GM19193 (cell line): Measurements from ENCODE around the gene SORCS1.

Experiments used
- POLR2A ChIP-seq: IDR thresholded peaks from 4 replicates; pipeline ENCODE4 v1.6.1; 2011; ENCODE audit not compliant: insufficient read depth, insufficient read length; ENCODE audit errors: extremely low read depth

Gene SORCS1

GRCh38 chr10:107141524-107142061, 22.9 kb downstream of the SORCS1 start:
- TF ChIP-seq POLR2A = no peak

GRCh38 chr10:107139237-107139636, 25.3 kb downstream of the SORCS1 start:
- no peak for TF ChIP-seq POLR2A

- no peak for TF ChIP-seq POLR2A
These were observed 30.9 kb downstream of the SORCS1 start for GRCh38 chr10:107133656-107134055.

- TF ChIP-seq POLR2A = no peak
These were observed 35.5 kb downstream of the SORCS1 start for GRCh38 chr10:107129000-107129399.

GRCh38 chr10:107126512-107127065, 37.9 kb downstream of the SORCS1 start:
- no peak for TF ChIP-seq POLR2A

GRCh38 chr10:107122703-107123102, 41.8 kb downstream of the SORCS1 start:
- TF ChIP-seq POLR2A = no peak

- TF ChIP-seq POLR2A = no peak
These were observed 45.6 kb downstream of the SORCS1 start for GRCh38 chr10:107118866-107119265.

GRCh38 chr10:107104026-107104652, 60.4 kb downstream of the SORCS1 start:
- no peak for TF ChIP-seq POLR2A

GRCh38 chr10:107103174-107104025, 61.1 kb downstream of the SORCS1 start:
- no peak for TF ChIP-seq POLR2A

- no peak for TF ChIP-seq POLR2A
These were observed 66.2 kb downstream of the SORCS1 start for GRCh38 chr10:107098326-107098725.

- no peak for TF ChIP-seq POLR2A
These were observed 69.5 kb downstream of the SORCS1 start for GRCh38 chr10:107094824-107095522.

- no peak for TF ChIP-seq POLR2A
These were observed 72.2 kb downstream of the SORCS1 start for GRCh38 chr10:107092321-107092720.

- TF ChIP-seq POLR2A = no peak
These were observed 73.4 kb downstream of the SORCS1 start for GRCh38 chr10:107091126-107091525.

- no peak for TF ChIP-seq POLR2A
These were observed 78.6 kb downstream of the SORCS1 start for GRCh38 chr10:107085665-107086525.
